Lung (tissue), 12 donors: ENCODE results near the gene TRABD. TPM values are rescaled to one million over a fixed set of nuclear protein-coding genes. Genes with fewer than 3 reads are reported as not detected.

ENCODE experiments used
- ATAC-seq: fragments of 200-7000 bp; cut with Tn5 transposase; one replicate; pipeline ENCODE4 v1.9.1; 2020; ENCODE audit warnings: moderate number of reproducible peaks; ENCODE audit not compliant: insufficient read depth, low FRiP score
- DNase-seq, 3 donors: peaks; one replicate each; pipeline ENCODE4 v3.0.0-alpha.2; 2013 to 2017
- H3K27ac ChIP-seq, 2 donors: one replicate each; pipeline ENCODE4 v1.5.1; 2013; ENCODE audit warnings: mild to moderate bottlenecking in 2 of 2, moderate library complexity in 2 of 2, control low read depth in 1 of 2, inconsistent platforms in 1 of 2, low read depth in 1 of 2, low read length in 1 of 2
- H3K27me3 ChIP-seq, 3 donors: one replicate each; pipeline ENCODE4 v1.5.1; 2013; ENCODE audit warnings: low read length in 2 of 3; ENCODE audit not compliant: control insufficient read depth in 3 of 3, insufficient read depth in 3 of 3
- H3K36me3 ChIP-seq, 4 donors: one replicate each; pipeline ENCODE4 v1.5.1; 2013; ENCODE audit warnings: low read length in 4 of 4, mild to moderate bottlenecking in 1 of 4, moderate library complexity in 1 of 4; ENCODE audit not compliant: control insufficient read depth in 4 of 4, insufficient read depth in 4 of 4
- H3K4me1 ChIP-seq, 5 donors: one replicate each; pipeline ENCODE4 v1.5.1; 2013; ENCODE audit warnings: low read length in 5 of 5, mild to moderate bottlenecking in 2 of 5, moderate library complexity in 1 of 5; ENCODE audit not compliant: control insufficient read depth in 5 of 5, insufficient read depth in 5 of 5
- H3K4me3 ChIP-seq: one replicate; pipeline ENCODE4 v1.5.1; 2013; ENCODE audit warnings: mild to moderate bottlenecking, control low read depth, moderate library complexity
- H3K9ac ChIP-seq, 2 donors: one replicate each; pipeline ENCODE4 v1.5.1; 2013; ENCODE audit warnings: low read length in 2 of 2, control low read depth in 1 of 2; ENCODE audit not compliant: insufficient read depth in 1 of 2
- H3K9me3 ChIP-seq, 4 donors: one replicate each; pipeline ENCODE4 v1.5.1; 2013; ENCODE audit warnings: low read length in 3 of 4, mild to moderate bottlenecking in 1 of 4, moderate library complexity in 1 of 4; ENCODE audit not compliant: control insufficient read depth in 4 of 4, insufficient read depth in 3 of 4
- CTCF ChIP-seq: IDR thresholded peaks from 2 replicates; pipeline ENCODE4 v1.5.1; 2012; ENCODE audit warnings: mild to moderate bottlenecking; ENCODE audit errors: control extremely low read depth, extremely low read depth
- WGBS, 2 donors: extraction: QIAGEN DNeasy Blood & Tissue Kit; methylation state at CpG; one replicate each; pipeline ENCODE4 v1.1.7; 2013; 5-methylcytosine and 5-hydroxymethylcytosine counted together
- polyA plus RNA-seq, 2 donors: library from polyadenylated mRNA; stranded (reverse); fragments of 200-250 nt; gene quantifications; one replicate each; pipeline ENCODE4 v1.2.1, GENCODE V29; 2013
- total RNA-seq, 2 donors: library from RNA; depleted of rRNA in 1 of 2; stranded (reverse); fragments of >200 nt in 1 of 2; gene quantifications; one replicate each; pipeline ENCODE4 v1.2.1, GENCODE V29; 2014 to 2021
- donor health status: control.
- donor health status: control.
- donor health status: Bipolar disorder and iron deficiency.
- donor health status: healthy.
- donor health status: DM: yes; HTN: yes; CAD: no.

TRABD gene
- total and polyA plus RNA-seq, 4 donors, result 16.2 to 72.7 (median 62.2) TPM

DNA sequence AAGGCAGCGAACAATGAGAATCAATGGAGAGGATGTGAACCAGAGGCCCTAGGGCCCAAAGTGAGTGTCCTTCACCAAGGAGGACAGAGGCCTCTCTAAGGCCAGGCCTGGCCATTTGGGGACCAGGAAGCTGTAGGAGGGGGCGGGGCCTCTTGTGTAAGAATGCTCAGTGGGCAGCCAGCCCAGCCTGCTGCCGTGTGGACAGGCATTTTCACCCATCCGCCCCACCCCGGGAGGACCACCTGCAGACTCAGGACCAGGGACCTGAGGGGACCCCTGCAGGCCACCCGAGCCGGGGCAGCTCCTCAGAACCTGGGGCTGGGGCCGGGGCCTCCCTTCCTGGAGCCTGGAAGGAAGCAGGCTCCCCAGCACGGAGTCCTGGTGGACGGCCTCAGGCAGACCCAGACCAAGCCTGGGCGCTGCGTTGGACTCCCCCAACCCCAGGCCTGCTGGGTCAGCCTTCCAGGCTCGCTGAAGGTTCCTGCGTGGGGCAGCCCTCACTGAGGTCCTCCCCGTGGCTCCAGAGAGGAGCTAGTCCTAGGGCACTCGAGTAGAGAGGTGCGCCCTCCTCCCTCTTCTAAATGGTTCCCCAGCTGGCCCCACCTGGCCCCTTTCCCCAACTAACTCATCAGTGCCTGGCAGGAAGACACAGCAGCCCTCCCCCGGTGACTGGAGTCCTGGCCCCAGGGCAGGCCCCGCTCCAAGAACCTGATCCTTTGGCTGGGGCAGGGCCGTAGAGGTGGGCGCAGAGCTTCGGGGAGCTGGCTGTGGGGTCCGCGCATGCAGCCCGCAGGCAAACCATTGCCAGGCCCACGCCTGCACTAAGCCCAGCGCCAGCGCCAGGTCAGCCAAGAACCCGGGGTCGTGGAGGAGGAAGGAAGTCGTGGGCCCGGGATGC is 1.5 kb upstream of the TRABD start:
- H3K4me1 ChIP-seq, result peaks cover 2 to 22% (median 13%) of the 10 kb centered on the region in 5 donors
- no peaks in the 10 kb centered on the region for H3K36me3 ChIP-seq
- no peak overlapping the region for H3K4me3 ChIP-seq
- ATAC-seq (no peak), DNase-seq (peak; percentile 67 to 82 (median 76))
- peak overlapping the region in 1 of 2 donors; percentile 47 for H3K27ac ChIP-seq
- H3K27me3 ChIP-seq, result no peaks in the 10 kb centered on the region
- WGBS, 2 donors, result 50% methylated on average over 30 to 32 of the region's 32 CpGs
- H3K9ac ChIP-seq, result no peak overlapping the region
- TF ChIP-seq CTCF, result no peak
- H3K9me3 ChIP-seq, result peaks cover 0 to 2% (median 0%) of the 10 kb centered on the region in 4 donors

DNA sequence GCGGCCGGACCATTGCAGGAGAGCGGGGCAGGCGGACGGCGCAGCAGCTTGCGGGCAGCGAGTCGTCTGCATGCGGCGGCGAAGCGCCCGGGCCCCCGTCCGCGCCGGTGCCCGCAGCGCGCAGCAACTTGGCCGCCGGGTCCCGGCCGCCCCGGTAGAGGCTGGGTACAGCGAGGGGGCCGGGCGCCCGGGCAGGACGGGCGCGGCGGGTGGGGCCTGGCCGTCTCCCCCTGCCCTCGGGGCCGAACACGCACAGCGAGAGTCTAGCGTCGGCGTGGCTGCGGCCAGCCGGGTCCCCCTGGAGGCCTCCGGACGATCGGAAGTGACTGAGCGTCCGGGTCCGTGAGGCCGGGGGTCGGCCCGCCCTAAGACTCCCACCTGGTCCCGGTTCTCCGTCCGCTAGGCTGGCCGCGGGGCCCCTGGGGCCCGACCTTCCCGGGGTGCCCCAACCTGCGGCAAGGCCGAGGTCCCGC is 775 bp upstream of the TRABD start:
- H3K36me3 ChIP-seq, result no peaks in the 10 kb centered on the region
- 3 to 11% methylated on average over 41 to 63 of the region's 63 CpGs for WGBS, 2 donors

GRCh38 chr22:50186181-50186714 is 535 bp downstream of the TRABD start:
- no peaks in the 10 kb centered on the region for H3K36me3 ChIP-seq
- ATAC-seq, result no peak
- H3K27me3 ChIP-seq, result no peaks in the 10 kb centered on the region
- peak overlapping the region; percentile 41 to 43 for H3K27ac ChIP-seq
- H3K4me3 ChIP-seq, result peak overlapping the region; percentile 62
- WGBS, 2 donors, result 1 to 2% methylated on average over 25 to 47 of the region's 47 CpGs
- TF ChIP-seq CTCF, result no peak
- peaks cover 0 to 2% (median 0%) of the 10 kb centered on the region in 4 donors for H3K9me3 ChIP-seq
- DNase-seq, result no peak
- no peak overlapping the region for H3K9ac ChIP-seq
- peaks cover 5 to 42% (median 27%) of the 10 kb centered on the region in 5 donors for H3K4me1 ChIP-seq

More for the DNA sequence above, 775 bp upstream of the TRABD start:
- no peak for DNase-seq
- ATAC-seq, result no peak
- Histone ChIP-seq H3K9me3 (peaks cover 0 to 2% (median 0%) of the 10 kb centered on the region in 4 donors), H3K9ac (peak overlapping the region in 1 of 2 donors; percentile 68), H3K27me3 (no peaks in the 10 kb centered on the region), H3K4me1 (peaks cover 3 to 29% (median 20%) of the 10 kb centered on the region in 5 donors), H3K4me3 (no peak overlapping the region), H3K27ac (peak overlapping the region; percentile 21 to 72)
- no peak for TF ChIP-seq CTCF
